AG08395 (cell line): ENCODE measurements around the gene LRRC71.

ENCODE experiments used
- DNase-seq: peaks from one replicate; pipeline ENCODE4 v3.0.0; 2012; ENCODE audit warnings: mixed read lengths, low spot score

Gene LRRC71

GRCh38 chr1:156927215-156928042 is 7.0 kb downstream of the LRRC71 start:
- peak; percentile 85 for DNase-seq

- no peak for DNase-seq
Measured at GRCh38 chr1:156928043-156928602, 7.7 kb downstream of the LRRC71 start.

- no peak for DNase-seq
Measured at GRCh38 chr1:156929596-156930238, 9.3 kb downstream of the LRRC71 start.

- no peak for DNase-seq
Measured at GRCh38 chr1:156930483-156930882, 10.1 kb downstream of the LRRC71 start.

- DNase-seq, result no peak
Measured at GRCh38 chr1:156931211-156931952, 10.9 kb downstream of the LRRC71 start.

GRCh38 chr1:156931974-156932710 is 11.7 kb downstream of the LRRC71 start:
- no peak for DNase-seq

- no peak for DNase-seq
Measured at GRCh38 chr1:156933136-156933535, 12.7 kb downstream of the LRRC71 start.

GRCh38 chr1:156935505-156936128 is 15.2 kb downstream of the LRRC71 start:
- DNase-seq, result no peak

- DNase-seq, result no peak
Measured at GRCh38 chr1:156936191-156936590, 15.8 kb downstream of the LRRC71 start.

- no peak for DNase-seq
Measured at GRCh38 chr1:156936721-156937220, 16.3 kb downstream of the LRRC71 start.

GRCh38 chr1:156937883-156938282 is 17.5 kb downstream of the LRRC71 start:
- DNase-seq, result no peak

GRCh38 chr1:156938813-156939212 is 18.4 kb downstream of the LRRC71 start:
- DNase-seq, result no peak

GRCh38 chr1:156939786-156940334 is 19.4 kb downstream of the LRRC71 start:
- no peak for DNase-seq

GRCh38 chr1:156941675-156942074 is 21.2 kb downstream of the LRRC71 start:
- no peak for DNase-seq

GRCh38 chr1:156942176-156942575 is 21.7 kb downstream of the LRRC71 start:
- no peak for DNase-seq

GRCh38 chr1:156942576-156942975 is 22.1 kb downstream of the LRRC71 start:
- no peak for DNase-seq

GRCh38 chr1:156943756-156944155 is 23.3 kb downstream of the LRRC71 start:
- DNase-seq, result no peak

GRCh38 chr1:156944268-156944667 is 23.8 kb downstream of the LRRC71 start:
- DNase-seq, result no peak

GRCh38 chr1:156944848-156945247 is 24.4 kb downstream of the LRRC71 start:
- DNase-seq, result no peak

- no peak for DNase-seq
Measured at GRCh38 chr1:156945881-156946661, 25.6 kb downstream of the LRRC71 start.
